Naive B cell (primary cell): ENCODE measurements around the gene ITGAL. TPM values are rescaled to one million over a fixed set of nuclear protein-coding genes. Genes with fewer than 3 reads are reported as not detected.
A peak's percentile ranks its signal among the peaks of the same experiment; 100 is the strongest.

ENCODE experiments used
- ATAC-seq, 2 donors: fragments of 150-1000 bp; cut with Tn5 transposase; 2 replicates each; pipeline ENCODE4 v1.10.0; 2021; ENCODE audit warnings: low read depth in 2 of 2, mild to moderate bottlenecking in 2 of 2, moderate library complexity in 2 of 2
- DNase-seq: peaks from one replicate; pipeline ENCODE4 v3.0.0; 2022
- H3K27ac Mint-ChIP-seq, 6 donors: one replicate each; pipeline ENCODE4 v1.8.0; 2020 to 2022; ENCODE audit warnings: mild to moderate bottlenecking in 6 of 6, mixed read lengths in 6 of 6, moderate library complexity in 5 of 6, inconsistent platforms in 2 of 6
- H3K27me3 Mint-ChIP-seq, 3 donors: one replicate each; pipeline ENCODE4 v1.8.0; 2021 to 2022; ENCODE audit warnings: mixed read lengths in 3 of 3, mild to moderate bottlenecking in 1 of 3
- H3K36me3 Mint-ChIP-seq, 2 donors: one replicate each; pipeline ENCODE4 v1.8.0; 2020 to 2022; ENCODE audit warnings: mixed read lengths in 2 of 2, inconsistent platforms in 1 of 2, mild to moderate bottlenecking in 1 of 2
- H3K4me1 Mint-ChIP-seq, 3 donors: one replicate each; pipeline ENCODE4 v1.8.0; 2020 to 2022; ENCODE audit warnings: mixed read lengths in 3 of 3, inconsistent platforms in 1 of 3, mild to moderate bottlenecking in 1 of 3, moderate library complexity in 1 of 3
- H3K4me3 Mint-ChIP-seq, 8 donors: one replicate each; pipeline ENCODE4 v1.8.0; 2020 to 2022; ENCODE audit warnings: mild to moderate bottlenecking in 8 of 8, mixed read lengths in 8 of 8, moderate library complexity in 8 of 8, inconsistent platforms in 2 of 8
- H3K9me3 Mint-ChIP-seq, 7 donors: one replicate each; pipeline ENCODE4 v1.8.0; 2020 to 2022; ENCODE audit warnings: mixed read lengths in 7 of 7, mild to moderate bottlenecking in 5 of 7, inconsistent platforms in 2 of 7, moderate library complexity in 1 of 7
- polyA plus RNA-seq, 6 donors: library from polyadenylated mRNA; unstranded; fragments of 300-500 nt; fragmentation: Illumina TruSeq; gene quantifications; one replicate each; pipeline ENCODE4 v1.2.3, GENCODE V29; 2021; ENCODE audit warnings: low read depth in 6 of 6

The ITGAL gene
- polyA plus RNA-seq, 6 donors from 2014 or later: 21.3 to 36.8 (median 25.6) TPM

DNA sequence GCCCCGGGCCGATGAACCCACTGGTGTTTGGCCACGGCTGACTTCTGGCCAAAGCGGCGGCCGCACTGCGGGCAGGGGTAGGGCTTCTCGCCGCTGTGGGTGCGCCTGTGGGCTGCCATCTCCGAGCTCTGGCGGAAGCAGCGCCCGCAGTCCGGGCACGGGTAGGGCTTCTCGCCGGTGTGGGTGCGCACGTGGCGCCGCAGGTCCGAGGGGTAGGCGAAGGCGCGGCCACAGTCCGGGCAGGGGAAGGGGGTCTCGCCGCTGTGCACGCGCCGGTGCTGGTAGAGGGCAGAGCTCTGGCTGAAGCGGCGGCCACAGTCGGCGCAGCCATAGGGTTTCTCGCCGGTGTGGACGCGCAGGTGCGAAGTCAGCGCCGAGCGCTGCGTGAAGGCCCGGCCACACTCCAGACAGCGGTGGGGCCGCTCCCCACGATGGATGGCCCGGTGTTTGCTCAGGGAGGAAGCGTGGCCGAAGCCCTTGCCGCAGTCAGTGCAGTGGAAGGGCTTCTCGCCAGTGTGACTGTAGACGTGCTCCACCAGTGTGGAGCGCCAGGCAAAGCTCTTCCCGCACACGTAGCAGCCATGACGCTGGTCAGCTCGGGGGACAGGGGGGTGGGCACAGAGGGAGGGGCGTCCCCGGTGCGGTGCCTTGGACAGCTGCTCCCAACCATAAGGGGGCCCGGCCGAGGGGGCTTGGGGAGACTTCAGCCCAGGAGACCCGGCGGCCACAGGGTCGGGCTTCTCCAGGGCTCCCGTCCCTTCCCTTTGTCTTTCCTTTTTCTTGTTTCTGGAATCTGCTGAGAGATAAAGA, 83.0 kb downstream of the ITGAL start:
- ATAC-seq (no peak), DNase-seq (no peak)
- H3K27ac Mint-ChIP-seq: peak overlapping the region in 1 of 6 donors; percentile 90
- H3K36me3 Mint-ChIP-seq: no peaks in the 10 kb centered on the region
- peaks cover 25 to 55% (median 41%) of the 10 kb centered on the region in 3 donors for H3K4me1 Mint-ChIP-seq
- peaks cover 0 to 2% (median 0%) of the 10 kb centered on the region in 7 donors for H3K9me3 Mint-ChIP-seq
- peak overlapping the region in 6 of 8 donors; percentile 5 to 88 (median 70) for H3K4me3 Mint-ChIP-seq
- H3K27me3 Mint-ChIP-seq: no peaks in the 10 kb centered on the region

DNA sequence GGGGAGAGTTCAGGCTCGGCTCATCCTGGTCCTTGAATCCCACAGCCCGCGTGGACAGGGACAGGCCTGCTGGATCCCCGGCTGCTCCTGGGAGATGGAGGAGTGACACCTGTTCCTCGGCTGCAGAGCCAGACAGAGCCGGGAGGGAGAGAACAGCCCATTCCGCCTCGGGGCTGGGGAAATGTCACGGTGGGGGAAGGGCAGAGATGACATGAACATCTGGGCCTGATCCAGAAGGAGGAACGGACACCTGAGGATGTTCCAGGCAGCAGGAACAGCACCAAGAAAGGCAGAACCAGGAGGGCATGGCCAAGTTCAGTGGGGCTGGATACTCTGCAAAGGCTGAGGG, 83.6 kb downstream of the ITGAL start:
- H3K9me3 Mint-ChIP-seq: peaks cover 0 to 2% (median 0%) of the 10 kb centered on the region in 7 donors
- no peaks in the 10 kb centered on the region for H3K36me3 Mint-ChIP-seq
- DNase-seq (no peak), ATAC-seq (no peak)
- H3K4me1 Mint-ChIP-seq: peaks cover 27 to 59% (median 45%) of the 10 kb centered on the region in 3 donors
- H3K27me3 Mint-ChIP-seq: peaks cover 0 to under 1% (median 0%) of the 10 kb centered on the region in 3 donors
- peak overlapping the region; percentile 29 to 93 (median 72) for H3K4me3 Mint-ChIP-seq
- H3K27ac Mint-ChIP-seq: peak overlapping the region in 3 of 6 donors; percentile 78 to 90 (median 89)

DNA sequence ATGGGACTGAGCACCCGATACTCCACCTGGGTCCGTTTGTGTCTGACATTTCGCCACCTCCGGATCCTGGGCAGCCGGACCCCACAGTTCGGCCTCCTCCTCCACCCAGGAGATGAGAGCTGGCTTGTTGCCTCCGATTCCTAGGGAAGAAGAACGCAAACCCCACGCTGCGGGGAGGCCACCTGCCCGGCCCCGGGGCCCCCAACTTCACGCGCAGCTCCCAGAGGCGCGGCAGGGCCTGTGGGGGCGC, 85.1 kb downstream of the ITGAL start:
- no peaks in the 10 kb centered on the region for H3K36me3 Mint-ChIP-seq
- ATAC-seq (no peak), DNase-seq (no peak)
- H3K4me3 Mint-ChIP-seq: peak overlapping the region; percentile 84 to 93 (median 88)
- H3K9me3 Mint-ChIP-seq: peaks cover 0 to 2% (median 0%) of the 10 kb centered on the region in 7 donors
- H3K4me1 Mint-ChIP-seq: peaks cover 29 to 63% (median 52%) of the 10 kb centered on the region in 3 donors
- H3K27ac Mint-ChIP-seq: peak overlapping the region; percentile 38 to 96 (median 83)
- peaks cover 0 to 7% (median 0%) of the 10 kb centered on the region in 3 donors for H3K27me3 Mint-ChIP-seq

DNA sequence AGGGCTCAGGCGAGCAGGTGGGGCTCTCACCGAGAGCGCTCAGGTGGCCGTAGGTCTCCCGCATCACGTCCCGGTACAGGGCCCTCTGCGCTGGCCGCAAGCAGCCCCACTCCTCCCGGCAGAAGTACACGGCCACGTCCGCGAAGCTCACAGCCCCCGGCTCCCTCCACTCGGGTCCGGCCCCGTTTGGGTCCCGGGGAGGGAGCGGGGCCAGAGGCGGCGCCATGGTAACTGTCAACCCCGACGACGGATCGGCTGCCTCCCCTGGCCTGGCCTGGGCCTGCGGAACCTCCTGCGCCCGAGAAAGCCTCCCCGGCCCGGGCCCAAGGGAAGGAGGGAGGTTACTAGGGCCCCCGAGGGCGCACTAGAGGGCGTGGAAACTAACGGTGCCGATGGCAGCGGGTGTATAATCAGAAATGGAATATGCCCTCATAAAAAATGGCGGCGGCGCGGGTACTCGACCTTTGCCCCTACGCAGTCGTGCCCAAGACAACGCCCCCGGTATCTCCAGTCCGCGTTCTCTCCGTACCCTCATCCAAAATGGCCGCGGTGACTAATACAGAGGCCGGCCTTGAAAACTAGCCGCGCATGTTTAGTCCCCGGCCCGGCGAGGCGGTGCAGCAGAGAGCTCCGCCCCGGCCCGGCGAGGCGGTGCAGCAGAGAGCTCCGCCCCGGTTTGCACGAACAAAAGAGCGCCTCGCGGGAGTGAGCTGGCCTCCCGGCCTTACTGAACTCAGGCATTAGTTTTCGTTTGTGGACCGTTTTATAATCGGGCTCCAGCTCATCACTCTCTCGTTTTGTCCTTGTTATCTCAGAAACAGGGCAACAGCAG, 85.6 kb downstream of the ITGAL start, which contains the start of gene ZNF764:
ZNF764 (minus strand) TSS at position 418 of the 832 bp plus-strand sequence; CDS start at position 226, 192 bp downstream.
- Mint-ChIP-seq H3K4me1 (peaks cover 28 to 58% (median 52%) of the 10 kb centered on the region in 3 donors), H3K36me3 (no peaks in the 10 kb centered on the region), H3K27me3 (peaks cover 0 to 7% (median 0%) of the 10 kb centered on the region in 3 donors), H3K9me3 (peaks cover 0 to 2% (median 0%) of the 10 kb centered on the region in 7 donors), H3K4me3 (peak within 1 kb of the TSS; percentile 84 to 93 (median 88)), H3K27ac (peak within 1 kb of the TSS; percentile 88 to 96 (median 92))
- DNase-seq (peak; percentile 92), ATAC-seq (peak; percentile 86 to 90)

DNA sequence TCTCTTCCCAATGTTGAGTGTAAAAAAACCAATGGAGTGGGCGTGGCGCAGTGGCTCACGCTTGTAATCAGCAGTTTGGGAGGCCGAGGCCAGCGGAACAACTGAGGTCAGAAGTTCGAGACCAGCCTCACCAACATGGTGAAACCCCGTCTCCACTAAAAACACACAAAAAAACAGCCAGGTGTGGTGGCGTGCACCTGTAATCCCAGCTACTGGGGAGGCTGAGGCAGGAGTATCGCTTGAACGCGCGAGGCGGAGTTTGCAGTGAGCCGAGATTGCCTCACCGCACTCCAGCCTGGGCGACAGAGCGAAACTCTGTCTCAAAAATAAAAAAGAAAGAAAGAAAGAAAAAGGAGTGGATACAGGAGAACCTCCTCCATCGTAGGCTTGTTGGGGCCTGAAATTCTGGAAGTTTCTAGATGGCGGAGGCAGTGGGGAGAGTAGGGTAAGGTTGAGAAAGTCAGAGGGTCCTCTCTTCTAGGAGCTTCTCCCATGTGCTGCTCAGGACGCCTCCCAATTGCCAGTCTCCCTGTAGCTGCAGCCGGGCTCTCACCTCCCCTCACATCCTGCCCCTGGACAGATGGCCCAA, 86.3 kb downstream of the ITGAL start:
- Mint-ChIP-seq H3K4me3 (peak overlapping the region; percentile 84 to 93 (median 88)), H3K9me3 (peaks cover 0 to 2% (median 0%) of the 10 kb centered on the region in 7 donors), H3K36me3 (no peaks in the 10 kb centered on the region), H3K4me1 (peaks cover 28 to 51% (median 44%) of the 10 kb centered on the region in 3 donors), H3K27me3 (peaks cover 0 to 7% (median 0%) of the 10 kb centered on the region in 3 donors), H3K27ac (peak overlapping the region; percentile 88 to 96 (median 92))
- DNase-seq (no peak), ATAC-seq (no peak)

DNA sequence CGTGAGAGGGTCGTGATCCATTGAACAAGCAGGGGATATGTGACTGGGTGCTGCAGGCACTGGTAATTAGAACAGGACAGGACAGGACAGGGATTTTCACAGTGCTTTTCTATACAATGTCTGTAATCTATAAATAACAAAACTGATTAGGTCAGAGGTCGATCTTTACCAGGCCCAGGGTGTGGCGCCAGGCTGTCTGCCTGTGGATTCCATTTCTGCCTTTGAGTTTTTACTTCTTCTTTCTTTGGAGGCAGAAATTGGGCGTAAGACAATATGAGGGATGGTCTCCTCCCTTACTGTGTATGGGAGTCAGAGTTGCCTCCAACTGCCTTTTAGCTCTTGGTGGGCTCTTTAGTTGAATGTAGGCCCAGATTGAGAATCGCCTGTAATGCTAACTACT, 87.1 kb downstream of the ITGAL start:
- Mint-ChIP-seq H3K27me3 (peaks cover 0 to 7% (median 0%) of the 10 kb centered on the region in 3 donors), H3K4me1 (peaks cover 28 to 44% (median 38%) of the 10 kb centered on the region in 3 donors), H3K27ac (peak overlapping the region in 2 of 6 donors; percentile 71 to 90), H3K9me3 (peaks cover 0 to 2% (median 0%) of the 10 kb centered on the region in 7 donors), H3K36me3 (no peaks in the 10 kb centered on the region), H3K4me3 (peak overlapping the region; percentile 18 to 88 (median 81))
- ATAC-seq (no peak), DNase-seq (no peak)

DNA sequence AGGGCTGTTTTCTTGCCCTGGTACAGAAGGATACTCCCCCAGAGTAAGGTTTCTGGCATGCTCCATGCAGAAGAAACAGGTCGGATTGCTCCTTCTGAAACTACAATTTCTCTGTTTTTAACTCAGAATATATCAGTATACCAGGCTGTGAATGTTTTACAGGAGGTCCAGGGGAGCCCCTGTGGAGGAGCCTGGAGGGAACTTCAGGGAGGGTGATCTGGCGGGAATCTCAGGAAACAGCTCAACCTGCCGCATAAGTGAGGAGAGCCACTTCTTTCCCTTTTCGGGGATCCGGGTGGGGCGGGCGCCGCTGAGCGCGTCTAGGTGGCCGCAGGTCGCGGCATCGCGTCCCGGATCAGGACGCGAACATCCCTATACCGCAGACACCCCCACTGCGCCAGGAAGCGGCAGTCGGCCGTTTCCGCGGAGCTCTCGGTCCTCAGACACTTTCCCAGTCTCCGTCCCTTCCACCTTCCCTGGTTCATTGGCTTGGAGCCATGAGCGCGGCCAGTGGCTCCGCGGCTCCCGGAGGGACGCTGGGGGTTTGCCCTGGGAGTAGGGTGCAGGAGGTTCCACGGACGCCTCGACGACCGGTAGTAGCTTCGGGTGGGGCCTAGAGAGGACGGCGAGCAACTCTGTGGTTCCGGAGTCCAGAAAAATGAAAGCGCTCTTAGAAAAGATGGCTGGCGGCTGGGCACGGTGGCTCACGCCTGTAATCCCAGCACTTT, 88.7 kb downstream of the ITGAL start:
- Mint-ChIP-seq H3K9me3 (peaks cover 0 to 2% (median 0%) of the 10 kb centered on the region in 7 donors), H3K36me3 (no peaks in the 10 kb centered on the region), H3K27me3 (peaks cover 0 to 7% (median 0%) of the 10 kb centered on the region in 3 donors), H3K27ac (peak overlapping the region; percentile 78 to 97 (median 94)), H3K4me1 (peaks cover 25 to 40% (median 37%) of the 10 kb centered on the region in 3 donors), H3K4me3 (peak overlapping the region; percentile 85 to 95 (median 92))
- peak; percentile 43 for DNase-seq
- ATAC-seq: no peak

DNA sequence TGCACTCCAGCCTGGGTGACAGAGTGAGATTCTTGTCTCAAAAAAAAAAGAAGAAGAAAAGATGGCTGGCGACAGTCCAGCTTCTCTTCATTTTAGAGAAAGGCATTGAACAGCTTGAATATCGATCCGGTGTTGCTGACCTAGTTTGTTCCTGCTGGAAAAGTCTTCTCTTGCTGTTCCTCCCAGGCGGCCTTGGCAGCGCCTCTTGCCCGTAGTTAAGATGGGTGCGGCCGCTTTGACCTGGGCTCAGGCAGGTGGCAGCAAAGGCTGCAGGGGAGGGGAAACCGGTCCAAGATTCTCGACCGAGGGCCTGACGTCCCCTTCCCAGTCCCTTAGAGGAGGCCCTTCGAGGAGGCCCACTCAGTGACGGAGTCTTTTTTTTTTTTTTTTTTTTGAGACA, 89.5 kb downstream of the ITGAL start:
- ATAC-seq (no peak), DNase-seq (no peak)
- H3K9me3 Mint-ChIP-seq: peaks cover 0 to 2% (median 0%) of the 10 kb centered on the region in 7 donors
- peak overlapping the region in 5 of 6 donors; percentile 87 to 97 (median 95) for H3K27ac Mint-ChIP-seq
- peaks cover 0 to 7% (median 0%) of the 10 kb centered on the region in 3 donors for H3K27me3 Mint-ChIP-seq
- H3K36me3 Mint-ChIP-seq: no peaks in the 10 kb centered on the region
- H3K4me1 Mint-ChIP-seq: peaks cover 23 to 42% (median 36%) of the 10 kb centered on the region in 3 donors
- peak overlapping the region; percentile 85 to 95 (median 92) for H3K4me3 Mint-ChIP-seq

DNA sequence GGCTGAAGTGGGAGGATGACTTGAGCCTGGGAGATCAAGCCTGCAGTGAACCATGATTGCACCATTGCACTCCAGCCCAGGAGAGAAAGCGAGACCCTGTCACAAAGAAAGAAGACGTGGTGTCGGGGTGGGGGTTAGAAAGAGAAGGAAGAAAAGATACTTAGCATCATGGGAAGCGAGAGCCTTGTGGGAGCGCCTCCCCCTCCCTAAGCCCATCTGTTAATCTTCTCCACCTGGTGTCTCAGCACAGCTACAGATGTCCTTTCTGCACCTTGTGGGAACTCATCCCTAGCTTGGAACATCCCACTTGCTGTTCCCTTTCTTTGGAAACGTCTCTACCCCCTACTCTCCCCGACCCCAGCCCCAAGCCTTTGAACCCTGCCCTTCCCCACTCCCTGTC, 93.0 kb downstream of the ITGAL start:
- Mint-ChIP-seq H3K4me1 (peaks cover 19 to 36% (median 33%) of the 10 kb centered on the region in 3 donors), H3K27me3 (peaks cover 0 to 7% (median 0%) of the 10 kb centered on the region in 3 donors), H3K4me3 (peak overlapping the region in 1 of 8 donors; percentile 60), H3K9me3 (peaks cover 0 to 2% (median 0%) of the 10 kb centered on the region in 7 donors), H3K27ac (peak overlapping the region in 1 of 6 donors; percentile 90), H3K36me3 (no peaks in the 10 kb centered on the region)
- DNase-seq (no peak), ATAC-seq (no peak)

DNA sequence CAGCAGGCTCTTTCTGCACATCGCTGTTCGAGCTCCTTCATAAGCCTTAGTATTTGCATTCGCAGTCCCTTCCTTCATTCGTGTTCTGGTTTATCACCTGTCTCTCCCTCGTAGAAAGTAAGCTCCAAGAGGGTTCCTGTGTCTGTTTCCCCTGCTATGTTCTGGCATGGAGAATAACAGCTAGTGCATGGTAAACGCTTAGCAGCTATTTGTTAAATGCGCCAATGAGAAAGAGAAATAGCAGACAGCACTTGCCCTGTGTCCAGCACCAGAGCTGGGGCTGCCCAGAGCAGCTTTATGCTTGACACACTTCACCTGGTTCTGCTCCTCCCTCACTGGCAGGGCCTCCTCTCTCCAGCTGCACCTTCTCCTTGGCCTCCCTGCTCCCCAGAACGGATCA, 93.4 kb downstream of the ITGAL start:
- Mint-ChIP-seq H3K27me3 (peaks cover 0 to 7% (median 0%) of the 10 kb centered on the region in 3 donors), H3K4me1 (peaks cover 18 to 36% (median 35%) of the 10 kb centered on the region in 3 donors), H3K36me3 (no peaks in the 10 kb centered on the region), H3K27ac (peak overlapping the region in 2 of 6 donors; percentile 59 to 90), H3K9me3 (peaks cover 0 to 2% (median 0%) of the 10 kb centered on the region in 7 donors), H3K4me3 (peak overlapping the region in 2 of 8 donors; percentile 27 to 60)
- ATAC-seq (no peak), DNase-seq (no peak)

DNA sequence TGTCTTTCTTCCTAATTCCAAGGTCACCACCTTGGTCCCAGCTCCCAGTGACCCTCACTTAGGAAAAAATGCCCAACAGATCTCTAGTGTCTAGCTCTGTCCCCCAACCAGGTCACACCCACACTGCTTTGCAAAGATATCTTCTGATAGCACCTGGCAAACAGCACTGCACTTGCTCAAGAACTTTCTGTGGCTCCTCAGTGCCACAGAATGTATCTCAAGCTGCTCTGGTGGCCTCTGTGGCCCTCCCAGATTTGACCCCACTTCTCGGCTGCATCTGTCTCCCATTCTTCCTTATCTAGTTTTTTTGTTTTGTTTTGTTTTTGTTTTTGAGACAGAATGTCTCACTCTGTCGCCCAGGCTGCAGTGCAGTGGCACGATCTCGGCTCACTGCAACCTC, 94.0 kb downstream of the ITGAL start:
- ATAC-seq (no peak), DNase-seq (no peak)
- H3K36me3 Mint-ChIP-seq: no peaks in the 10 kb centered on the region
- H3K27me3 Mint-ChIP-seq: peaks cover 0 to 2% (median 0%) of the 10 kb centered on the region in 3 donors
- peaks cover 0 to 2% (median 0%) of the 10 kb centered on the region in 7 donors for H3K9me3 Mint-ChIP-seq
- H3K4me3 Mint-ChIP-seq: peak overlapping the region in 2 of 8 donors; percentile 27 to 60
- H3K4me1 Mint-ChIP-seq: peaks cover 12 to 34% (median 32%) of the 10 kb centered on the region in 3 donors
- H3K27ac Mint-ChIP-seq: peak overlapping the region in 2 of 6 donors; percentile 26 to 86
